Fibroblast of lung (primary cell): ENCODE results near the gene FAM170A.

Source experiments
- CTCF ChIP-seq, 2 donors: IDR thresholded peaks in 1 of 2; conservative IDR thresholded peaks in 1 of 2; 1 replicate in 1 of 2; 2 replicates in 1 of 2; pipeline ENCODE4 v1.5.1; 2011 to 2012; ENCODE audit warnings: low read length in 2 of 2, control low read depth in 1 of 2, inconsistent platforms in 1 of 2, low read depth in 1 of 2, mild to moderate bottlenecking in 1 of 2
- EZH2 ChIP-seq: IDR thresholded peaks from 2 replicates; pipeline ENCODE4 v1.5.1; 2012; ENCODE audit warnings: low read length, control low read depth, mild to moderate bottlenecking; ENCODE audit errors: missing control alignments

DNA sequence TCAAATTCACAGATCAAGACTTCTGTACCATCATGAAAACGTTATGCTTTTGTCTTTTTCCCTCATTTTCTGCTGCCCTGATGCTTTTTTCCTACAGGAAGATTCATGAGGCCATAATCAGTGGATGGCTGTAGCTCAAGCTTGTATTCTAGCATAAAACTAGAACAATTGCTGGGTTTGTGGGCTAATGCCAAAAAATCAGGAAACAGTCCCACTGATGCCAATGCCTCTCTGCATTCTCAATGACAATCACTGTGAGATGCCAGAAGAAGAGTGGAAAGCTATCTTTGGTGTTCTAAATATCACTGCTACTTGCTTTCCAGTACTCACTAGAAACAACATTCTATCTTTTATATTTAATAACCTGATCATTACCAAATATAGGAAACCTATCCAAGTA lies 33.3 kb upstream of the FAM170A start:
- TF ChIP-seq CTCF (conservative IDR thresholded peaks at IDR 0.05 in 1 of 2, IDR thresholded peaks at IDR 0.05 in 1 of 2; ENCODE audit: low read depth in 1 of 2, low read length in 2 of 2), result no peak
- no peak for TF ChIP-seq EZH2
